ENCODE results near the gene TBX4. TPM values are rescaled to one million over a fixed set of nuclear protein-coding genes. Genes with fewer than 3 reads are reported as not detected.

Gene TBX4
- total RNA-seq, 4 donors from 2014 or later, result not detected

DNA sequence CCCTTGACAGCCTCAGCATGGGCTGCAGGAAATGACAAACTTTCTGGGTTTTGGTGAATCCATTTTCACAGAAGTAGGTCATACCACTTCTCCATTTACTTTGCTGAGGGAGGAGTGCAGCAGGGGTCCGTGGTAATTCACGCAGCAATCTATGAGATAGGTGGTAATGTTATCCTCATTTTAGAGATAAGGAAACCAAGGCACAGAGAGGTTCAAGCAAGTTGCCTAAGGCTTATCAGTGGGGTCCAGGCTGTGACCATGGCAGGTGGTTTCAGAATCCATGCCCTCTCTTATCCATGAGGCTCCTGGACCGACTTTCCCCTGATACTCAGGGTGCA, 12.6 kb downstream of the TBX4 start:
- peaks cover 8 to 25% (median 18%) of the 10 kb centered on the region in 3 donors for H3K27me3 ChIP-seq
- H3K9me3 ChIP-seq, result no peaks in the 10 kb centered on the region
- H3K4me1 ChIP-seq, result no peaks in the 10 kb centered on the region
- no peak overlapping the region for H3K27ac ChIP-seq
- no peak for ATAC-seq
- DNase-seq, result no peak
- in situ Hi-C loops (cut with MboI; ENCODE audit: low sequenced_read_pairs in 4 of 4) (no loop called here), intact Hi-C loops (cut with DNase I; ENCODE audit: low total_unique reads) (no loop called here)
- H3K36me3 ChIP-seq, result no peaks in the 10 kb centered on the region
- H3K4me3 ChIP-seq, result no peak overlapping the region
- TF ChIP-seq POLR2A (IDR thresholded peaks at IDR 0.05), result no peak
- TF ChIP-seq, protein P1, sequence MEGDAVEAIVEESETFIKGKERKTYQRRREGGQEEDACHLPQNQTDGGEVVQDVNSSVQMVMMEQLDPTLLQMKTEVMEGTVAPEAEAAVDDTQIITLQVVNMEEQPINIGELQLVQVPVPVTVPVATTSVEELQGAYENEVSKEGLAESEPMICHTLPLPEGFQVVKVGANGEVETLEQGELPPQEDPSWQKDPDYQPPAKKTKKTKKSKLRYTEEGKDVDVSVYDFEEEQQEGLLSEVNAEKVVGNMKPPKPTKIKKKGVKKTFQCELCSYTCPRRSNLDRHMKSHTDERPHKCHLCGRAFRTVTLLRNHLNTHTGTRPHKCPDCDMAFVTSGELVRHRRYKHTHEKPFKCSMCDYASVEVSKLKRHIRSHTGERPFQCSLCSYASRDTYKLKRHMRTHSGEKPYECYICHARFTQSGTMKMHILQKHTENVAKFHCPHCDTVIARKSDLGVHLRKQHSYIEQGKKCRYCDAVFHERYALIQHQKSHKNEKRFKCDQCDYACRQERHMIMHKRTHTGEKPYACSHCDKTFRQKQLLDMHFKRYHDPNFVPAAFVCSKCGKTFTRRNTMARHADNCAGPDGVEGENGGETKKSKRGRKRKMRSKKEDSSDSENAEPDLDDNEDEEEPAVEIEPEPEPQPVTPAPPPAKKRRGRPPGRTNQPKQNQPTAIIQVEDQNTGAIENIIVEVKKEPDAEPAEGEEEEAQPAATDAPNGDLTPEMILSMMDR (IDR thresholded peaks at IDR 0.05 in 4 of 5, conservative IDR thresholded peaks at IDR 0.05 in 1 of 5), result no peak

DNA sequence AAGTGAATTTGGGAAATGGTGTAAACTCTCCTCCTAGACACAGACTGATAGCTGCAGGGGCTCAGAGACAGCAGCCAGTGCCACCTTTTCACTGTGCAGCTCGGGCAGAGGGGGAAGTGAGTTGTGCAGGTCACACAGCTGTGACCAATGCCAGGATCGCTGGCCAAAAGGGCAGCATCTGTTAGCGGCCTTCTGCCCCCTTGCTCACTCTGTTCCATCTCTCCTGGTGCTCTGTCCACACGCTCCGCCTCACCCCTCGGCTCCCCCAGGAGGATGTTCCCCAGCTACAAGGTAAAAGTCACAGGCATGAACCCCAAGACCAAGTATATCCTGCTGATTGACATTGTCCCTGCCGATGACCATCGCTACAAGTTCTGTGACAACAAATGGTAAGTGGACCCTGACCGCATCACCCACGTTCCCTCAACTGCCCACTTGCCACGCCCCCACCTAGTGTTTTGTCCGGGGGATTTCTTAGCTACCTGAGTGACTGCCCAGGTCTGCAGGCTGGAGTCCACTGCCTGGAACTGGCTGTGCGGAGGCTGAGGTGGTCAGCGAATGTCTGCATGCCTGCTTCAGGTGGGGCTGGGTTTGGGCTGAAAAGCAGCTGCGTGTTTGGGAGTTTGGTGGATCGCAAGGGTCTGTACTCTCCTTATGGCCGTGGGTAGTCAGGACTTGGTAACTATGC, 13.5 kb downstream of the TBX4 start:
- H3K27me3 ChIP-seq, result peaks cover 8 to 17% (median 11%) of the 10 kb centered on the region in 3 donors

DNA sequence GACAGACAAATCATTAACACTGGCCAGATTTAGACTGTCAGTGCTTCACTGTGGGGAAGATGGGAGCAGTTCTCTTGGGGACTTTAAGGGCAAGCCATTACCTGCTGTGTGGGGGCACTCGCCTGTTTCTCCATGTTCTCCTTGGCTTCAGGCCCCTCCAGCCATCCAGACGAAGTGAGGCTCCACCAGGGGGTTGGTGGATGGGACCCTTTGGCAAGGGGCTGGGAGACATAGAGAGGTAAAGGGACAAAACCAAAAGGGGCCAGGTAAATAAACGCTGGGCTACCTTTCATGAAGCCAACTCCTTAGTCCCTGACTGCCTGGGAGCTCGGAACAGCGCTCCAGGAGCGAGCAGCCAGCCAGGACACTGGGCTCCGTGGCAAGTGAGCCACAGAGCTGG, 14.0 kb downstream of the TBX4 start:
- H3K27ac ChIP-seq, result no peak overlapping the region
- in situ Hi-C loops (cut with MboI; ENCODE audit: low sequenced_read_pairs in 4 of 4), result no loop called here
- intact Hi-C loops (cut with DNase I; ENCODE audit: low total_unique reads), result no loop called here
- ATAC-seq, result no peak
- no peak for DNase-seq
- H3K36me3 ChIP-seq, result no peaks in the 10 kb centered on the region
- H3K4me3 ChIP-seq, result no peak overlapping the region
- H3K4me1 ChIP-seq, result no peaks in the 10 kb centered on the region
- TF ChIP-seq POLR2A (IDR thresholded peaks at IDR 0.05), result no peak
- TF ChIP-seq, protein P1 (IDR thresholded peaks at IDR 0.05 in 4 of 5, conservative IDR thresholded peaks at IDR 0.05 in 1 of 5), result no peak
- H3K9me3 ChIP-seq, result no peaks in the 10 kb centered on the region
- peaks cover 8 to 13% (median 8%) of the 10 kb centered on the region in 3 donors for H3K27me3 ChIP-seq

More for the DNA sequence above, 13.5 kb downstream of the TBX4 start:
- H3K27ac ChIP-seq, result no peak overlapping the region
- H3K4me1 ChIP-seq, result no peaks in the 10 kb centered on the region
- H3K9me3 ChIP-seq, result no peaks in the 10 kb centered on the region
- TF ChIP-seq POLR2A (IDR thresholded peaks at IDR 0.05), result no peak
- TF ChIP-seq, protein P1 (IDR thresholded peaks at IDR 0.05 in 4 of 5, conservative IDR thresholded peaks at IDR 0.05 in 1 of 5), result no peak
- ATAC-seq (no peak), DNase-seq (no peak)
- no peaks in the 10 kb centered on the region for H3K36me3 ChIP-seq
- no peak overlapping the region for H3K4me3 ChIP-seq
- in situ Hi-C loops (cut with MboI; ENCODE audit: low sequenced_read_pairs in 4 of 4) (no loop called here), intact Hi-C loops (cut with DNase I; ENCODE audit: low total_unique reads) (no loop called here)

DNA sequence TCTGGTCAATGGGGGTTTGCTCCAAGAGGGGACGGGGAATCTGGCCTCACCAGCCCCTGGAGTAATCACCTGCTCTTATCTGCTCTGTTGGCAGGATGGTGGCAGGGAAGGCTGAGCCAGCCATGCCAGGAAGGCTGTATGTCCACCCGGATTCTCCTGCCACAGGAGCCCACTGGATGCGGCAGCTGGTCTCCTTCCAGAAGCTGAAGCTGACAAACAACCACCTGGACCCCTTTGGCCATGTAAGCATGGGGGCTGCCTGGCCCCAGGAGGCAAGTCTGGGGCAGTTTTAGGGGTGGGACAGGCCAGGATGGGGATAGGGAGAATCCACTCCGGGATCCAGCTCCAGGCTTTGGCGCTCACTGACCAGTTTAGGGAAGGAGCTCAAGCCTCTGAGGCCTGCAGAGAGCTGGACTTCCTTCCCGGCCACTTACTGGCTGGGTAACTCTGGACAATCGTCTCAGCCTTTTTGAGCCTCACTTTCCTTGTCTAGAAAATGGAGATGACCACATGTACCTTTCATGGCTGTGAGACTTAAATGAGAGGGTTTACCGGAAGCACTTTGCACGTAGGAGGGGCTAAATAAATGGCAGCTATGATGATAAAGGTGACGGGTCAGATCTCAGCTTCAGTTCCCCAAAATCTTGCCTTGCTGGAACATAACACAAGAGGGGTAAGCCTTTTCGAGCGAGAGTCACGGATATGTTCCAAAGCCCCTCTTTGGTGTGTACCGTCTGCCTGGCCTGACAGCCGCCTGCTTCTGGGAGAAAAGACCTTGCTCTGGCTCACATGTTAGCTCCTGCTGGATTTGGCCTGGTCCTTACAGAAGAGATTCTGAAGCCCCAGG, 15.4 kb downstream of the TBX4 start:
- ATAC-seq, result no peak
- in situ Hi-C loops (cut with MboI; ENCODE audit: low sequenced_read_pairs in 4 of 4) (no loop called here), intact Hi-C loops (cut with DNase I; ENCODE audit: low total_unique reads) (no loop called here)
- no peak for DNase-seq
- H3K4me1 ChIP-seq, result no peaks in the 10 kb centered on the region
- H3K4me3 ChIP-seq, result no peak overlapping the region
- H3K27me3 ChIP-seq, result no peaks in the 10 kb centered on the region
- H3K9me3 ChIP-seq, result no peaks in the 10 kb centered on the region
- no peak overlapping the region for H3K27ac ChIP-seq
- TF ChIP-seq POLR2A (IDR thresholded peaks at IDR 0.05), result no peak
- no peaks in the 10 kb centered on the region for H3K36me3 ChIP-seq

DNA sequence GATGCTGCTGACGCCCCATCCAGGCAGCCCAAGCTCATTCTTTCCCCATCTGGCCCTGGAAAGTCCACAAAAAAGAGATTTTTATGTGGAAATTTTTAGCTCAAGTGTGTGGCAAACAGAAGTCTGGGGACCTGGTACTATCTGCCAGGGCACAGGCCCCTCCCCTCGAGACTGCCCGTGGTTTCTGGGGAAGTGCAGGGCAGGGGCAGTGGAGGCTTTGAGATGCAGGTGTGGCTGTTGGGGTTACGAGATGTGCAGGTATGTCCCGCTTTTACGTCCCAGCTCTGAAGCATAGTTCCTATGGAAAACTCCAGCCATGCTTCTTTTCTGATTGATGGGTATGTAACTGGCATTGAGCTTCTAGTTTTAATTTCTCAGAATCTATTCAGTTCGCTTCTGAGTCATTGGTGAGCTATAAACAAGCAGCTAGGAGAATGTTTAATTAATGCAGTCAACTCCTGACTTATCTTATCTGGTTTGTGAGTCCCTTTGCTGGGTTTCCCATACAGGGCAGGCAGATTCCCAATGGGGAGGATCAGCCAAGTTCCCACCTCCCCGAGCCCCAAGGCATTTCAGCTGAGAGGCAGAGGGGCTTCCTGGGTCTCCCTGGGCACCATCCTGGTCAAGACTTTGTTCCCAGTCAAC, 16.2 kb downstream of the TBX4 start:
- in situ Hi-C loops (cut with MboI; ENCODE audit: low sequenced_read_pairs in 4 of 4) (no loop called here), intact Hi-C loops (cut with DNase I; ENCODE audit: low total_unique reads) (no loop called here)
- Histone ChIP-seq H3K27me3 (no peaks in the 10 kb centered on the region), H3K27ac (no peak overlapping the region), H3K4me1 (no peaks in the 10 kb centered on the region), H3K4me3 (no peak overlapping the region), H3K9me3 (no peaks in the 10 kb centered on the region), H3K36me3 (no peaks in the 10 kb centered on the region)
- DNase-seq (no peak), ATAC-seq (no peak)
- no peak for TF ChIP-seq POLR2A (IDR thresholded peaks at IDR 0.05)
- TF ChIP-seq, protein P1 (IDR thresholded peaks at IDR 0.05 in 4 of 5, conservative IDR thresholded peaks at IDR 0.05 in 1 of 5), result no peak

Data from gastrocnemius medialis (tissue), 4 donors.